ENCODE measurements around the gene SLC9A6. TPM values are rescaled to one million over a fixed set of nuclear protein-coding genes. Genes with fewer than 3 reads are reported as not detected.

SLC9A6 gene
- total and polyA plus RNA-seq, 2 donors (not counting 1 experiment from before 2014, with no cell fraction given): 22.2 to 30.4 TPM

GRCh38 chrX:135984791-135985156, 461 bp upstream of the SLC9A6 start:
- Histone ChIP-seq H3K4me1 (ENCODE audit: control insufficient read depth, extremely low read depth, insufficient read depth, low read length) (no peaks in the 10 kb centered on the region), H4K20me1 (ENCODE audit: control insufficient read depth, extremely low read depth, insufficient read depth, low read length) (no peaks in the 10 kb centered on the region), H3K4me3 (replicated peaks in 1 of 4; ENCODE audit: control extremely low read depth in 1 of 4, insufficient read depth in 1 of 4, low read depth in 3 of 4, low read length in 4 of 4) (peak overlapping the region; percentile 60 to 78 (median 74)), H3K36me3 (ENCODE audit: control insufficient read depth, insufficient read depth, low read length) (no peaks in the 10 kb centered on the region), H3K27ac (ENCODE audit: insufficient read depth, low read length) (peak overlapping the region; percentile 71), H3K9ac (ENCODE audit: insufficient read depth, low read length) (peak overlapping the region; percentile 59), H3K27me3 (ENCODE audit: control insufficient read depth, insufficient read depth, low read length) (no peaks in the 10 kb centered on the region), H2AFZ (ENCODE audit: low read length) (peak overlapping the region; percentile 81), H3K4me2 (ENCODE audit: extremely low read depth, insufficient read depth, low read length) (peak overlapping the region; percentile 72), H3K9me3 (ENCODE audit: control insufficient read depth, insufficient read depth, low read depth, low read length) (no peaks in the 10 kb centered on the region), H3K79me2 (ENCODE audit: control insufficient read depth, insufficient read depth, low read length) (peaks cover 5% of the 10 kb centered on the region)
- DNase-seq (ENCODE audit: low read depth in 2 of 2): no peak
- no peak for TF ChIP-seq CTCF (conservative IDR thresholded peaks at IDR 0.05 in 1 of 2, IDR thresholded peaks at IDR 0.05 in 1 of 2; ENCODE audit: low read depth in 1 of 2, low read length in 2 of 2)

GRCh38 chrX:135985973-135986310, 707 bp downstream of the SLC9A6 start:
- no peaks in the 10 kb centered on the region for H3K27me3 ChIP-seq (ENCODE audit: control insufficient read depth, insufficient read depth, low read length)
- no peaks in the 10 kb centered on the region for H3K36me3 ChIP-seq (ENCODE audit: control insufficient read depth, insufficient read depth, low read length)
- peak overlapping the region; percentile 60 to 75 (median 72) for H3K4me3 ChIP-seq (replicated peaks in 1 of 4; ENCODE audit: control extremely low read depth in 1 of 4, insufficient read depth in 1 of 4, low read depth in 3 of 4, low read length in 4 of 4)
- H3K9ac ChIP-seq (ENCODE audit: insufficient read depth, low read length): peak overlapping the region; percentile 59
- H3K27ac ChIP-seq (ENCODE audit: insufficient read depth, low read length): peak overlapping the region; percentile 68
- no peaks in the 10 kb centered on the region for H4K20me1 ChIP-seq (ENCODE audit: control insufficient read depth, extremely low read depth, insufficient read depth, low read length)
- no peaks in the 10 kb centered on the region for H3K4me1 ChIP-seq (ENCODE audit: control insufficient read depth, extremely low read depth, insufficient read depth, low read length)
- H3K79me2 ChIP-seq (ENCODE audit: control insufficient read depth, insufficient read depth, low read length): peaks cover 5% of the 10 kb centered on the region
- H3K9me3 ChIP-seq (ENCODE audit: control insufficient read depth, insufficient read depth, low read depth, low read length): no peaks in the 10 kb centered on the region
- H2AFZ ChIP-seq (ENCODE audit: low read length): peak overlapping the region; percentile 82
- DNase-seq (ENCODE audit: low read depth in 2 of 2): no peak
- TF ChIP-seq EZH2 (IDR thresholded peaks at IDR 0.05; ENCODE audit: low read length, missing control alignments): no peak
- TF ChIP-seq CTCF (conservative IDR thresholded peaks at IDR 0.05 in 1 of 2, IDR thresholded peaks at IDR 0.05 in 1 of 2; ENCODE audit: low read depth in 1 of 2, low read length in 2 of 2): no peak
- H3K4me2 ChIP-seq (ENCODE audit: extremely low read depth, insufficient read depth, low read length): peak overlapping the region; percentile 78

- no peaks in the 10 kb centered on the region for H3K9me3 ChIP-seq (ENCODE audit: control insufficient read depth, insufficient read depth, low read depth, low read length)
- no peak for TF ChIP-seq EZH2 (IDR thresholded peaks at IDR 0.05; ENCODE audit: low read length, missing control alignments)
- no peak for TF ChIP-seq CTCF (conservative IDR thresholded peaks at IDR 0.05 in 1 of 2, IDR thresholded peaks at IDR 0.05 in 1 of 2; ENCODE audit: low read depth in 1 of 2, low read length in 2 of 2)
Observed at GRCh38 chrX:135988245-135988644, 3.0 kb downstream of the SLC9A6 start.

More at GRCh38 chrX:135988245-135988644, 3.0 kb downstream of the SLC9A6 start:
- H3K27me3 ChIP-seq (ENCODE audit: control insufficient read depth, insufficient read depth, low read length): no peaks in the 10 kb centered on the region
- no peak for DNase-seq (ENCODE audit: low read depth in 2 of 2)
- H3K4me2 ChIP-seq (ENCODE audit: extremely low read depth, insufficient read depth, low read length): no peak overlapping the region
- H3K27ac ChIP-seq (ENCODE audit: insufficient read depth, low read length): no peak overlapping the region
- H3K36me3 ChIP-seq (ENCODE audit: control insufficient read depth, insufficient read depth, low read length): no peaks in the 10 kb centered on the region
- H2AFZ ChIP-seq (ENCODE audit: low read length): no peak overlapping the region
- H3K4me1 ChIP-seq (ENCODE audit: control insufficient read depth, extremely low read depth, insufficient read depth, low read length): no peaks in the 10 kb centered on the region
- no peak overlapping the region for H3K9ac ChIP-seq (ENCODE audit: insufficient read depth, low read length)
- no peaks in the 10 kb centered on the region for H4K20me1 ChIP-seq (ENCODE audit: control insufficient read depth, extremely low read depth, insufficient read depth, low read length)
- no peak overlapping the region for H3K4me3 ChIP-seq (replicated peaks in 1 of 4; ENCODE audit: control extremely low read depth in 1 of 4, insufficient read depth in 1 of 4, low read depth in 3 of 4, low read length in 4 of 4)
- peaks cover 5% of the 10 kb centered on the region for H3K79me2 ChIP-seq (ENCODE audit: control insufficient read depth, insufficient read depth, low read length)

Data from fibroblast of lung (primary cell).